OCI-LY3 (cell line): ENCODE results near the gene PPP2R2B.

Experiments used
- CTCF ChIP-seq: fragments of 200-600, 300-600 bp; sonication (generic); IDR thresholded peaks from 2 replicates; pipeline ENCODE4 v1.5.1; 2014; ENCODE audit warnings: antibody characterized with exemption, low read length, low read depth
- EZH2phosphoT487 ChIP-seq: fragments of 200-600 bp; shearing (Covaris generic); IDR thresholded peaks from 2 replicates; pipeline ENCODE4 v1.6.1; 2018; ENCODE audit warnings: antibody characterized with exemption, mixed run types, low read depth

- TF ChIP-seq CTCF = no peak
- no peak for TF ChIP-seq EZH2phosphoT487
These were observed 279.3 kb downstream of the PPP2R2B start for GRCh38 chr5:146599261-146599660.
